ENCODE data around the gene CSAG2. TPM values are rescaled to one million over a fixed set of nuclear protein-coding genes. Genes with fewer than 3 reads are reported as not detected.

The CSAG2 gene
- total RNA-seq, 4 donors from 2014 or later = not detected

- TF ChIP-seq POLR2A (IDR thresholded peaks at IDR 0.05) (no peak), CTCF (IDR thresholded peaks at IDR 0.05) (no peak)
- WGBS, 2 donors = 63 to 73% methylated on average over 2 of the region's 2 CpGs
- no peak for DNase-seq (ENCODE audit: low spot score in 2 of 2)
- H3K4me3 ChIP-seq (ENCODE audit: low read depth, poor library complexity, severe bottlenecking) = no peak overlapping the region
- intact Hi-C loops (cut with DNase I; ENCODE audit: low total_unique reads) = no loop called here
Observed at GRCh38 chrX:152674135-152674534, 34.9 kb downstream of the CSAG2 start.

- TF ChIP-seq CTCF (IDR thresholded peaks at IDR 0.05) (no peak), POLR2A (IDR thresholded peaks at IDR 0.05) (no peak)
- intact Hi-C loops (cut with DNase I; ENCODE audit: low total_unique reads) = no loop called here
- DNase-seq (ENCODE audit: low spot score in 2 of 2) = no peak
- 41 to 65% methylated on average over 3 to 4 of the region's 4 CpGs for WGBS, 2 donors
- H3K4me3 ChIP-seq (ENCODE audit: low read depth, poor library complexity, severe bottlenecking) = no peak overlapping the region
Observed at GRCh38 chrX:152663086-152663485, 46.0 kb downstream of the CSAG2 start.

GRCh38 chrX:152658302-152658701 lies 50.8 kb downstream of the CSAG2 start:
- TF ChIP-seq CTCF (IDR thresholded peaks at IDR 0.05) = no peak

More at GRCh38 chrX:152658302-152658701, 50.8 kb downstream of the CSAG2 start:
- 61 to 92% methylated on average over 1 to 2 of the region's 2 CpGs for WGBS, 2 donors
- intact Hi-C loops (cut with DNase I; ENCODE audit: low total_unique reads) = no loop called here
- no peak for DNase-seq (ENCODE audit: low spot score in 2 of 2)
- no peak overlapping the region for H3K4me3 ChIP-seq (ENCODE audit: low read depth, poor library complexity, severe bottlenecking)

Other genes with a start within 250 kb of the CSAG2 start
- gene GABRQ, start 71.4 kb downstream of the CSAG2 start, total RNA-seq = under 1 TPM; 0.13 to 0.32 (median 0.20) TPM
- gene MAGEA3, start 10.5 kb downstream of the CSAG2 start, total RNA-seq = not detected
- not detected for gene MAGEA2B, start 5.4 kb upstream of the CSAG2 start, total RNA-seq
- not detected for gene CSAG1, start 24.4 kb upstream of the CSAG2 start, total RNA-seq
- not detected for gene MAGEA12, start 24.5 kb upstream of the CSAG2 start, total RNA-seq
- gene MAGEA2, start 44.6 kb upstream of the CSAG2 start, total RNA-seq = not detected
- not detected for gene CSAG3, start 49.9 kb upstream of the CSAG2 start, total RNA-seq
- not detected for gene MAGEA6, start 60.4 kb upstream of the CSAG2 start, total RNA-seq
- gene CETN2, start 121.5 kb upstream of the CSAG2 start, total RNA-seq = 10 to 100 TPM; 10.5 to 18.8 (median 13.5) TPM
- 10 to 100 TPM; 13.2 to 22.5 (median 17.9) TPM for gene NSDHL, start 121.8 kb upstream of the CSAG2 start, total RNA-seq
- gene ZNF185, start 188.8 kb upstream of the CSAG2 start, total RNA-seq = 10 to 100 TPM; 58.8 to 77.1 (median 72.1) TPM